H1 (cell line): ENCODE data around the gene SIK2.

ENCODE experiments used
- ASH2L ChIP-seq: fragments of 200-600, 300-600 bp; sonication (generic); IDR thresholded peaks from one replicate; pipeline ENCODE4 v1.7.1; 2017; ENCODE audit warnings: low read length
- ATF2 ChIP-seq: IDR thresholded peaks from 2 replicates; pipeline ENCODE4 v1.6.1; 2012; ENCODE audit warnings: low read length, inconsistent platforms
- CTCF ChIP-seq, 3 experiments: IDR thresholded peaks; 1 replicate in 2 of 3; 2 replicates in 1 of 3; pipeline versions ENCODE4 v1.5.1 to v1.6.1; 2011; ENCODE audit warnings: low read length in 3 of 3, mild to moderate bottlenecking in 3 of 3, inconsistent platforms in 2 of 3, low read depth in 1 of 3, moderate library complexity in 1 of 3; ENCODE audit not compliant: insufficient read depth in 1 of 3; ENCODE audit errors: control extremely low read depth in 1 of 3
- JUN ChIP-seq: IDR thresholded peaks from 2 replicates; pipeline ENCODE4 v1.6.1; 2011; ENCODE audit warnings: low read depth, mild to moderate bottlenecking, improper control_type of control experiment, low read length
- JUND ChIP-seq: IDR thresholded peaks from 2 replicates; pipeline ENCODE4 v1.6.1; 2011; ENCODE audit warnings: mild to moderate bottlenecking, improper control_type of control experiment, low read length
- POLR2A ChIP-seq, 2 experiments: IDR thresholded peaks; 1 replicate in 1 of 2; 2 replicates in 1 of 2; pipeline ENCODE4 v1.6.1; 2011; ENCODE audit warnings: low read depth in 2 of 2, low read length in 2 of 2, mild to moderate bottlenecking in 2 of 2; ENCODE audit errors: control extremely low read depth in 1 of 2
- RAD21 ChIP-seq, 2 experiments: IDR thresholded peaks in 1 of 2; conservative IDR thresholded peaks in 1 of 2; 2 replicates each; pipeline ENCODE4 v1.6.1; 2011; ENCODE audit warnings: low read depth in 2 of 2, low read length in 2 of 2, improper control_type of control experiment in 1 of 2, inconsistent platforms in 1 of 2, mild to moderate bottlenecking in 1 of 2, moderate library complexity in 1 of 2
- SIX5 ChIP-seq: IDR thresholded peaks from 2 replicates; pipeline ENCODE4 v1.6.1; 2011; ENCODE audit warnings: mild to moderate bottlenecking, low read depth, low read length
- TAF1 ChIP-seq: IDR thresholded peaks from 2 replicates; pipeline ENCODE4 v1.6.1; 2011; ENCODE audit warnings: mild to moderate bottlenecking, low read depth, low read length
- TCF12 ChIP-seq: IDR thresholded peaks from 2 replicates; pipeline ENCODE4 v1.6.1; 2011; ENCODE audit warnings: low read depth, mild to moderate bottlenecking, low read length
- USF2 ChIP-seq: IDR thresholded peaks from 2 replicates; pipeline ENCODE4 v1.6.1; 2011; ENCODE audit warnings: low read length, improper control_type of control experiment
- TF ChIP-seq, protein P1 (sequence below): IDR thresholded peaks from 2 replicates; pipeline ENCODE4 v1.6.1; 2011; ENCODE audit warnings: low read depth, mild to moderate bottlenecking, low read length; ENCODE audit not compliant: insufficient read depth

DNA sequence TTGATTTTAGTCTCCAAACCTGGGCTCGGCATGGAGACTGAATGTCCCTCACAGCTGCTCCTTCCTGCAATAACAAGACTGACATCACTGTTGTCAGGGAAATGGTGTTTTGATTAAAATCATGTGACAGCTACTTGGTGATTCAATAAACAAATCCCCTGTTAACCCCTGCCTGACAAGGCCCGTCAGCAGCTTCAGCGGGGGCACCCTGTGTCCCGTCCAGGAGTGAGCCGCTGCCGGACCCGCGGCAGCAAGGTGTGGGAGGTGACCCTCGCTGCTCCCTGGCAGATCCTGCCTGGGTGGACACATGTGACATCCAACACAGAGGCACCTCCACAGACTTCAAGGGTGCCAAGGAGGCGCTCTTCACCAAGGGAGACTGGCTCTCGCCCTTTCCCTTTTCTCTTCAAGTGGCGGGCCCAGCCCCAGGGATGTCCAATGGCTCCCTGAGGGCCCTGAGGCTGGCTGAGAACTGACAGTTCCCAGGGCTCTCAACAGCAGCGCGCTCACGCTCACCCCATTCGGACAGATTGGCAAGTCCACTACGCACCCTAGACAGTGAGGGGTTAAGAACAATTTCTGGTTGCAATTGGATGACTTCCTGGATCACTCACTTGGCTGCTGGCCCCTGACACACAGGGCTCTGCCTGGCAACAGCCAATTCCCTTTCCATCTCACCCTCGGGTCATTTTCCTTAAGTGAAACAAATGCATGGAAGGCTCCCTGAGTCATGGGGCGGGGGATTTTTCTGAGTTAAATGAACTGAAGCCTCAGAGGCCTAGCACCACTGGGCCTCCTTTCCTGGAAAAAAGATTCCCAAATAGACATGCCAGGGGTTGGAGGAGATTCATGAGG is 133.2 kb downstream of the SIK2 start:
- TF ChIP-seq, protein P1, sequence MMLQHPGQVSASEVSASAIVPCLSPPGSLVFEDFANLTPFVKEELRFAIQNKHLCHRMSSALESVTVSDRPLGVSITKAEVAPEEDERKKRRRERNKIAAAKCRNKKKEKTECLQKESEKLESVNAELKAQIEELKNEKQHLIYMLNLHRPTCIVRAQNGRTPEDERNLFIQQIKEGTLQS = no peak
- TF ChIP-seq POLR2A (IDR thresholded peaks at IDR 0.05; ENCODE audit: control extremely low read depth in 1 of 2, low read depth in 2 of 2, low read length in 2 of 2) = no peak
- TF ChIP-seq ATF2 = no peak
- no peak for TF ChIP-seq JUN
- no peak for TF ChIP-seq ASH2L
- no peak for TF ChIP-seq JUND
- no peak for TF ChIP-seq TCF12
- no peak for TF ChIP-seq CTCF (IDR thresholded peaks at IDR 0.05; ENCODE audit: control extremely low read depth in 1 of 3, insufficient read depth in 1 of 3, low read depth in 1 of 3, low read length in 3 of 3)
- no peak for TF ChIP-seq TAF1
- TF ChIP-seq SIX5 = no peak
- no peak for TF ChIP-seq USF2
- TF ChIP-seq RAD21 (IDR thresholded peaks at IDR 0.05 in 1 of 2, conservative IDR thresholded peaks at IDR 0.05 in 1 of 2; ENCODE audit: low read depth in 2 of 2, low read length in 2 of 2) = no peak
